GM18858 (cell line): ENCODE results near the gene CDH13.

Source experiments
- ATAC-seq: cut with Tn5 transposase; IDR thresholded peaks from one replicate; pipeline ENCODE4 v1.9.1; 2021; ENCODE audit not compliant: unreplicated experiment

Gene CDH13

DNA sequence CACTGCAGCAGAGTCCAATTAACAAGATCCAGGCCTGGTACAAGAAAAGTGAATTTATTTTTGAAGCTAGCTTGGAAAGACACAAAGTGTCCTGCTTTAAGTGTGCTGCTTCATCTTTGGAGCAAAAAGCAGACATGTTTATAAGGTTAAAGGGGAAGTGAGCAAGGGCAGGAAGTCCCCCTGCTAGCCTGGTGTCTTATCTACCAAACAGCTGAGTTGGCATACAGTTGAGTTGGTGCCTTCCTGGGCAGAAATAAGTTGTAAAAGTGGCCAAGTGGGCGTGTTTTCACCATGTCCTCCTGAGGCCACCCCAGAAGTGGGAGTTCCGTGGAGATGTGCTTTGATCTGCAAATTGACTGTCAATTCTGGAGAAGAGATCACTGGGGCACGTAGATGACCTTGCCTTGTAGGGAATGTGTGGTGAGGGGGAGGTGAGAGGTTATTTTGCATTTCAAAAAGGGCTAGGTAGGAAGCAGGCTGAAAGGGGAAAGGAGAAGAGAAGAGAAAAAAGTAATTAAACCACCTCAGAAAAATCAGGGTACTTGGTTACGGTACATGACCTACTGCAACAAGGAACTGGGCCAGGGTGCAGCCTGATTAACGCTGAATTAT lies 1142.7 kb downstream of the CDH13 start:
- no peak for ATAC-seq

DNA sequence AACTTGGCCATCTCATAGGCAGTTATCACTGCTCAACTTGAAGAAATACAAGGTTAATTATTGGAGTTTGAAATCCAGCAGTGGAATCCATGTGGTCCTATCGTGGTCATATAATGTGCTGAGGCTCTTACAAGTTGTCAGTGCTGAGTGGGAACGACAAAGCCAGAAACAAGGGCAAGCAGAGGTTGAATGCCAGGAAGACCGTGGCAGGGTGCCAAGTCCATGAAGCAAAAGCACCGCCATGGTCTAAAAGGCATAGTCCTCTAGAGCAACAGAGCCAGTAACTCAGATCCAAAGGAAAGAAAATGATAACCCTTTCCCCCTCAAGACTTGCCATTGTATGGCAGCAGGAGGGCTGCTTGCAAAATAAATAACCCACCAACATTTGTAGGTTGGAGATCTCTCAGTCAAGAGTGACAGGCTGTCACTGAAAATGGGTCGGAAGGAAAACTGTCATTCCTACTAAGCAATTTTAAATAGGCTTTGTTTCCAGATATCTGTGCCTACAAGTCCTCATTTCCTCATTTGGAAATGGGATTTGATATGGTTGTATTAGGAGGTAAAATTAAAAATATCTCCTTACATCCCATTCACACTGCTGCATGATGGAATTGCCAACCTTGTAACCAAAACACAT lies 1144.7 kb downstream of the CDH13 start:
- ATAC-seq, result no peak

DNA sequence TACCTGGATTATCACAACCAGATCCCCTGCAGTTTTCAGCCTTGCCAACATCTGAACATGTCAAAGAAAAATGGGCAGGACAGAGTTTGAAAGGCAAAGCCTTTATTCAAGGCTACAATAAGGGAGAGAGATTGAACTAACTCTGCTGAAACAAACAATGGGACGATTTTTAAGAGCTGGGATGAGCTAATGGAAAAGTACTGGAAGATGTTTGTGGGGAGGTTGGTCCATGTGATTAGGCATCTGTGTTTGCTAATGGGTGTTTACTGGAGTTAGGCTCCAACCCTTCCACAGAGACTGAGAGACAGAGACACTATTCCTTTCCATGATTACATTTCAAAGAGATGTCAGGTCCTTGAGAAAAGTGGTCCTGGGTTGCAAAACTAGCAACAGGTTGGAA lies 1146.0 kb downstream of the CDH13 start:
- ATAC-seq, result no peak

DNA sequence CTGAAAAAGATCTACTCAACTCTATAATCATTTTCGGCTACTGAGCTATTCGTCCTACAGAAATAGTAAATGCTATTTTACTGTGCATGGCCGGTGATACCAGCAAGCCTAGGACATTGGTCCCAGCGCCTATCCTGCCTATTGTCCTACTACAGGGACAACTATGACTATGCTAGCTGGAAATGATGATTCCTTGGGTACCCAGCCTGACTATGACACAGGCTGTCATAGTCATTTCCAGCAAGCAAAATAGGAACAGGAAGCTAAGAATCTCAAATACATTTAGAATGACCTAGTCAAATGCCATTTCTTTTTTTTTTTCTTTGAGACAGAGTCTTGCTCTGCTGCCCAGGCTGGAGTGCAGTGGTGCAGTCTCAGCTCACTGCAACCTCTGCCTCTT lies 1147.3 kb downstream of the CDH13 start:
- ATAC-seq, result no peak

DNA sequence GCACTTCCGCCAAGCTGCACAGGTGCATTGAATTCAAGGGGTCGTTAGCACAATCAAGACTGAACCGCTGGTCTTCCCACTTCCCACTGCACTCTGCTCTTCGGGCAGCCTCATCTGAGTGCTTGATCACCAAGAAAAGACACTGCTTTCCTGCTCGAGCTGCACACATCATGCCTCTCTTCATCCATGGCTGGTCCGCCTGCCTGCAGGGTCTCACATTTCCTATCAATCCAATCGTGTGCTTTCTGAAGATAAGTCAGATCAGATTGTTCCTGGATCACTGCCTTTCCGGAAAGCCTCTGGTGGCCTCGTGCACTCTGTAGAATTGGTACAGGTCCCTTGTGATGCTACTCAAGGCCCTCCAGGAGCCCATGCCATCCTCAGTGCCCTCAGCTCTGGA lies 1150.2 kb downstream of the CDH13 start:
- ATAC-seq, result no peak

DNA sequence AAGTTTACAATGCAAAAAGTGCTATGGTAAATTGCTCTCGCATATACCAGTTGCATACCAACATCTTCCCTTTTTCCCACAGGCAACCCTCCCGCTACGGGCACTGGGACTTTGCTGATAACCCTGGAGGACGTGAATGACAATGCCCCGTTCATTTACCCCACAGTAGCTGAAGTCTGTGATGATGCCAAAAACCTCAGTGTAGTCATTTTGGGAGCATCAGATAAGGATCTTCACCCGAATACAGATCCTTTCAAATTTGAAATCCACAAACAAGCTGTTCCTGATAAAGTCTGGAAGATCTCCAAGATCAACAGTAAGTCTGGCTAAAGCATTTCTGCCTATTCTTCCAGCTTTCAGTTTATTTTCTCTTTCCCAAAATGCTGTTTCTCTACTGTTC lies 1153.1 kb downstream of the CDH13 start:
- no peak for ATAC-seq

DNA sequence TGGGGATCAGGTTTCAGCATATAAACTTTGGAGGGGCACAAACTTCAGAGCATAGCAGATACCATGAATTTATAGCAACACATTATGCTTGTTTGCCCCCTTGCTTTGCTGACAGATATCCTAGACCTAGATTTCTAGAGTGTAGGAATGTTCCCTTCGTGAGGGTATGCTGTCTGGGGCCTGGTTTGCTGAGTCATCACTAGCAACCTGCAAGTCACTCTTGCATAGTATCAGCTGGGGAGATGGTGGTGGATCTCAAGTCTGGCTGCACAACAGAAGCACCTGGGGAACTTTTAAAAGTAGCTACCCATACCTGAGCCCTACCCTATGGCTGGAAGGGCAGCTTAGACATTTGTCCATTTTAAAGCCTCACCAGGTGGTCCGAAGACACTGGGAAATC lies 1158.7 kb downstream of the CDH13 start:
- no peak for ATAC-seq

DNA sequence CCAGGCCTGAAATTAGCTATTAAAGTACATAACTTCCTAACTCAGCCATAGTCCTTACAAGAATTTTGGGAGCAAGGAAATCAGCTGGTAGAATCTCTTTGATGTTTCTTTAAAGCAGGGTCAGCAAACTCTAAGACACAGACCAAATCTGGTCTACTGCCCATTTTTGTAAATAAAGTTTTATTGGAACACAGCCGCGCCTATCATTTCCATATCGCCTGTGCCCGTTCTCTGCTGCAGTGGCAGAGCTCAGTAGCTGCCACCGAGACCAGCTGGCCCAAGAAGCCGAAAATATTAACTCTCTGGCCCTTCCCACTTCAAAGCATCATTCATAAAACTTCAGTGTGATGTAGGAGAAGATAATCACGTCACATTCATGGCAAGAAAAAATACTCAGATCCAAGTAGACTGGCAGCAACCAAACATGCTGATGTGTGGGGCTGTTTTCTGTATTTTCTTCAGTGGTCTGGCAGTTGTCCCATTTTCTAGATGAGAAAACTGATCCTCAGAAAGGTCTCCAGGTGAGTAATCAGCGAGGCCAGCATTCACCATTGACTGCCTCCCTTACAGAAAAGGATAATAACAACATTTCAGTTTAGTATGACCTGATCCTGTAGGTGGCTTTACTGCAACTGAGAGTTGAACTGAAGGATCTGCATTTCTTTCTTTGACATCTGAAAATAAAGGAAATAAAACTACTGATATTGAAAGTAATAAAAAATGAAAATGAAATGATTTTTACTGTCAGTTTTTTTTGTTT lies 1163.1 kb downstream of the CDH13 start:
- no peak for ATAC-seq

DNA sequence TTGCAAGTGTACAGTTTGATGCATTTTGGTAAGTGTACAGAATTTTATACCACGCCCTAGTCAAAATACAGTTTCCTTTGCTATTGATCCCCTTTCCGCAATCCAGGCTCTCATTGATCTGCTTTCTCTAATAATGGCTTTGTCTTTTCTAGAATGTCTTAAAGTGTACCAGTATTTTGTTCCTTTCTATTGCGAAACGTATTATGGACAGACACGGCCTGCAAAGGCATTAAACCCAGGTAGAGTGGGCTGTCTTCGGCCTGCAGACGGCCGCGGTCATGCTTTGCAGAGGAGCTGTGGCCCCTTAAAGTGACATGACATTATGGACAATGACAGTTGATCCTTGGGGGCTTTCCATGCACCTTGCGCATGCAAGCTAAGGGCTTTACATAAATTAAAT lies 1165.1 kb downstream of the CDH13 start:
- no peak for ATAC-seq

DNA sequence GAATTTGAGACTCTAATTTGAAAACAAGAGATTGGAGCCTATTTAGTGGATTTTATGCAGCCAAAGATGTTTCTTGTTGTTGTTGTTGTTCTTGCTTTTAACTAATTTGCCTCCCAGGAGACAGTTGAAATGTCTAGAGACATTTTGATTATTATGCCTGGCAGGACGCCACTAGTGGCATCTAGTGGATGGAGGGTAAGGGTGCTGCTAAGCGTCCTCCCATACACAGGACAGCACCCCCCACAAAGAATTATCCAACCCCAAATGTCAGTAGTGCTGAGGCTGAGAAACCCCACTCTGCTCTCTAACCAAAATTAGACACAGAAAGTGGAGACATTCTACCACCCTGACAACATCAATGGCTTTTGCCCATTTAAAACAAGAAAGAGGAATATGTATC lies 1165.6 kb downstream of the CDH13 start:
- no peak for ATAC-seq

DNA sequence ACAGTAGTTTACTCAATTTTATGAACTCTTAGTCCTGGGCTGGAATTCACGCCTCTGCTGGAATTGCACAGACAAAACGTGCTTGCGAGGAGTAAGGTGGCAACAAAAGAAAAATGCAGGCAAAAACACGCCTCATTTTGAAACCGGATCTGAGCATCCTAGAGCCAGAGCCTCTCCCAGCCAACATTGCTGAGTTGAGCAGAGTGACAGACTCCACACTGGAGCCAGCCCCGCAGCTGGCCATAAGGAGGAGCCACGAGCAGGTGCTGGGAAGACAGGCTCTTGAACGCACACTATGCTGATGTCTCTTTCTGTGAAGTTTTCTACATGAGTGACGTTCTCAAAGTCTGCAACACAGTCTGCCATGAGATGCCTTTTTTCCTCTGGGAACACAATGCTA lies 1166.4 kb downstream of the CDH13 start:
- ATAC-seq, result no peak

DNA sequence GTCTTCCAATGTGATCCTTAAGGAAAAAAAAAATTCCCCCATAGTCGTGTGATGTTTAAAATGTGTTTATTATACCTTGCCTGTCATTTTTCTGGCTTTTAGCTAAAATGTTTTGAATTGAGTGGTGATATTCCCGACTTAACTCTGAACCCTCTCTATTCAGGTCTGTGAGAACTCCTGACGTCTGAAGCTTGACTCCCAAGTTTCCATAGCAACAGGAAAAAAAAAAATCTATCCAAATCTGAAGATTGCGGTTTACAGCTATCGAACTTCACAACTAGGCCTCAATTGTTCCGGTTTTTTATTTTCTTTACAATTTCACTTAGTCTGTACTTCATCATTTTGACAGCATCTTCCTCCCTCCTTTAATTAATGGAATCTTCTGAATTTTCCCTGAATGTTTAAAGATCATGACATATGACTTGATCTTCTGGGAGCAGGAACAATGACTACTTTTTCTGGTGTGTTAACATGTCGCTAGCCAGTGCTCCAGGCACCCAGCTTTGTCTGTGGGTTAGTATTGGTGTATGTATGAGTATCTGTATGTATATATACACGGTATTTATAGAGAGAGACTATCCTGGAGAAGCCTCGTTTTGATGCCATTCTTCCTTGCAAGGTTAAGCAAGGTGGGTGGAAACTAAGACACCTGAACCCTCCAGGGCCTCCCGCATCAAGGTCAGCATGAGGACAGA lies 1168.2 kb downstream of the CDH13 start:
- no peak for ATAC-seq

DNA sequence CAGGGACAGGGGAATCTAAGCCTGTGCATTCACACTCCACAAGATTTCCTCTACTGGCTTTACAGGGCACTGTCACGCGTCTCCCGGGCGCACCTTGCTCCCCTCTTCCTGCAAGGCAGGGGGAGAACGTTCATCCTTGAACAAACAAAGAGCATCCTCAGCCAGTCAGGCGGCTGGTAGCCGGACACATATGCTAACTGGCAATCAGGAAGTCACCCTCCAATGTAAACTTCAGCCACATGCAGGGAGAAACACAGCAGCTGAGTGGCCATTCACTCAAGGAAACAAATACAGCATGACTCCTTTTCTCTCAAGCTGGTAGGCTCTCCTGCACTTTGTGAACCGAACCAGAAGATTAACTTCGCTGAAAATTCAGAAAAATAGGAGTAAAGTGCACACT lies 1170.2 kb downstream of the CDH13 start:
- no peak for ATAC-seq

DNA sequence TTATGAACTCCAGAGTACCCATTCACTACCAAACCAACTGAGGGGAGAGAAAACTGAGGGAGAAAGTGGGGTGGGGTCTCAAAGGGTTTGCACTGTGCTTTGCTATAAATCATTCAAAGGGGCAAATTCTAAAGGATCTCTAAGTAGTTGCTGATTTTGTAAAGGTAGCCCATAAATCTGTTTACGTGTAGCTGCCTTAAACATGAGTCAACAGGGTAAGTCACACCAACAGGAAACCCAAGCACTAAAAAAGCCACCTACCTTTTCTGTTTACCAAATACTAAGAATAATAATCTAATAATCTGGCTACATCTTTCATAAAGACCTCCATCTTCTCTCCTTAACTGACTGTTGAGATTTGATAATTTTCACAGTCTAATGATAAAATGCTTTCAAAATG lies 1172.6 kb downstream of the CDH13 start:
- ATAC-seq, result no peak

DNA sequence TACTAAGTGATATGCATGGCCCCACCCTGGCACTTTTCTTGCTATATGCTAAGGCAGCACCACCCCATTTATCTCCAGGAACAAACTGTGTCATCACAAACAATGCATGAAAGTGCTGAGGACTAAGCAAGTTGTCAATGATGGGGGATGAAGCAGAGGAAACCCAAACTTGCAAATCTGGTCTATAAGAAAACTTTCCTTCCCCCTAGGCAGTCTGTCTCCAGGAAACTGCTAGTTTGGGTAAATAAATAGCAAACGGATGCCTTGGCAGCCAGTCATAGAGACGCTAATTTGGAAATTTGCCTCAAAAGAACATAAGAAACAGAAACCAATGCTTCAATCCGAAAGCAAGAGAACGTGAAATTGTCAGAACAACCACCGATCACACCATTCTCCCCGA lies 1175.4 kb downstream of the CDH13 start:
- peak; percentile 46 for ATAC-seq

DNA sequence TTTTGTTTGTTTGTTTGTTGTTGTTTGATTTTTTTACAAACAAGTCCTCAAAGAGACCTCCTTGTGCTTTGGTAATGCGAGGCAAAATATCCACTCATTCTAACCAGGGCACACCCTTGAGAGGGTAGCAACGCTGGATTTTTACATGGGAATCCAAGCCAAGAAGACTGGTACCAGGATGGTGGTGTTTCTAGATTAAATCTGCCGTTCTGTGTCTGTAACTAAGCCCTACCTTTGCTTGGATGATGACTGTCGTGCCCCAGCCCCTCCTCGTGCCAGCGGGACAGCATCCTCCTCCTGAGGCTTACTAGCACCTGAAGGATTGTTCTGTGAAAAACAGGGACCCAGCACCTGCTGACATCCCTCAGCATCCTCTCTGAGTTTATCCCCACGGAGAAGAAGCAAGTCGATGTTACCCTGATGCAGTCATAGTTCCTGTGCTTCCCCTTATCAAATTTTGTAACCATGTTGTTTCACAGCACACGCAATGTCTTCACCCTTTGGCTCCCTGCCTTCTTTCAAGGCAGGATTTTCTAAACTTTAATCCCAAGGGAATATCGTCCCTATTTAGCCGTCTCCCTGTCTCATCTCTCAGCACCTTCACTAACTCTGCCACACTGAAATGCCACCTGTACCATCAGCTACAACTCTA lies 1175.9 kb downstream of the CDH13 start:
- ATAC-seq, result no peak

DNA sequence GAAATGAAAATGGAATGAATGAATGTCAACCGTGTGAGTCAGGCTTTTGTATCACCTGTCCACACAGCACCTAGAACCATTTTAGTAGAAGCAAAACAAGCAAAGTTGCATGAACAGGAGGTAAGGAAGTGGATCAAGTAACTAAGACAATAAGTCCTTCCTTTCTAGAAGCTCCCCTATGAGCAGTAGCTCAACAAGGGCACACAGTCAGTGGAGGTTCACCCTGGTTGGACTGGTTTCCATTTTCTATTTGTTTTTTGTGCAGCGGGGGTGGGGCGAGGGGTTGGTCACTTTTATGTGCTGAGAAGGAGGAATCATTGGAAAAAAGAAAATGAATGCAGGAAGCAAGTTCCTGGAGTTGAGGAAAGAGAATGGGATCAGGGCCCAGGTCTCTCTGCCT lies 1177.0 kb downstream of the CDH13 start:
- ATAC-seq, result no peak

DNA sequence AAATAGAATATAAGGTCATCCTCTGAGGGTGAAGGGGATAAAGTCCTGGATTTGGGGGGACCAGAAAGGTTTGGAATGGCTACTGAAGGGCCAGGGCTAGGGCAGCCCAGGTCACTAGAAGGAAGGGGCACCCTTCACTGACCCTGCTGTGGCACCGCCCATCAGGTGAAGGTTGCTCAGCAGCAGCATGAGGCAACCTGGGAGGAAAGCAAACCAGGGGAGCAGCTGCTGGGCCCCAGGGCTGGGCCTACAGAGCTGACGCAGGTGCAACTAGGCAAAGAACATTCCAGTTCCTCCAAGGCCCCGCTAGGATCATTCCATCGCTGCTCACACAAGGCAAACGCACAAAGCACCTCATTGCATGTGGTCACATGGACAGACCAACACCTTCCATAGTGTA lies 1177.6 kb downstream of the CDH13 start:
- no peak for ATAC-seq

DNA sequence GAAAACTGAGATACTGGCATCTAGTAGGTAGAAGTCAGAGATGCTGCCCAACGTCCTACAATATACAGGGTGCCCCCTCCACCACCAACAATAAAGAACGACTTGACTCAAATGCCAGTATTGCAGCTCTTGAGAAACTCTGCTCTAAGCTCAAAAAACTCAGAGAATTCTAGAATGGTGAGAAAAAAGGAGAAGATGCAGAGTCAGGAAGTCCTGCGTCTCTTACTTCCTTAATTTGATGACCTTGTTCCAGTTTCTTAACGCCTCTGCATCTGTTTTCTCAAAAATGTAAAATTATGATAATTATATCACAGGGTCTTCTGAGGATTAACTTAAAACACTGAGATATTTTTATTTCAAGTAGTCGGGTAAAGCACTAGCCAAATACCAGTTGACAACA lies 1179.3 kb downstream of the CDH13 start:
- no peak for ATAC-seq

DNA sequence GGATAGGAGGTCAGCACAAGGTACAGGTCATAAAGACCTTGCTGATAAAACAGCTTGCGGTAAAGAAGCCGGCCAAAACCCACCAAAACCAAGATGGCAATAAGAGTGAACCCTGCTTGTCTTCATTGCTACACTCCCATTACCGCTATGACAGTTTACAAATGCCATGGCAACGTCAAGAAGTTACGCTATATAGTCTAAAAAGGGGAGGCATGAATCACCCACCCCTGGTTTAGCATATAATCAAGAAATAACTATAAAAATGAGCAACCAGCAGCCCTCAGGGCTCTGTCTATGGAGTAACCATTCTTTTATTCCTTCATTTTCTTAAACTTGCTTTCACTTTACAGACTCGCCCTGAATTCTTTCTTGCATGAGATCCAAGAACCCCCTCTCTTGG lies 1180.0 kb downstream of the CDH13 start:
- no peak for ATAC-seq

DNA sequence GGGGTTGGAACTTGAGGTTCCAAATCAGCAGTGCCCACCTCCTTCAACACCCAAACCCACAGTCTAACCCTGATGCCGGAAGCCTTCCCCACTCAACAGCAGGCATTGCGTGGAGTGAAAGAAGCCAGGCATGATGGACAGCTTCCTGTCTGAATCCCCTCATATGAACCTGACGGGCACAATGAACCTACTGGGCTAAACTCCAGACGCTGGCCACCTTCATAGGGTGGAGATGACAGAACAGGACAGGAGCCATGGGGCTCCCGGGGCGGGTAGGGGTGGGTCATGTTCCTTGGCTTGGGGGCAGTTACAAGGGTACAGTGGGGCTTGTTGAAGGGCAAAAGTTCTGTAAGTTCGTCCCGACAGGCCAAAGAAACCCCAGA lies 1180.5 kb downstream of the CDH13 start:
- ATAC-seq, result no peak
